ENCODE data around the gene TMEM145. TPM values are rescaled to one million over a fixed set of nuclear protein-coding genes. Genes with fewer than 3 reads are reported as not detected.

TMEM145 gene
- total RNA-seq, 1 experiment from 2014 or later = 4.9 TPM

DNA sequence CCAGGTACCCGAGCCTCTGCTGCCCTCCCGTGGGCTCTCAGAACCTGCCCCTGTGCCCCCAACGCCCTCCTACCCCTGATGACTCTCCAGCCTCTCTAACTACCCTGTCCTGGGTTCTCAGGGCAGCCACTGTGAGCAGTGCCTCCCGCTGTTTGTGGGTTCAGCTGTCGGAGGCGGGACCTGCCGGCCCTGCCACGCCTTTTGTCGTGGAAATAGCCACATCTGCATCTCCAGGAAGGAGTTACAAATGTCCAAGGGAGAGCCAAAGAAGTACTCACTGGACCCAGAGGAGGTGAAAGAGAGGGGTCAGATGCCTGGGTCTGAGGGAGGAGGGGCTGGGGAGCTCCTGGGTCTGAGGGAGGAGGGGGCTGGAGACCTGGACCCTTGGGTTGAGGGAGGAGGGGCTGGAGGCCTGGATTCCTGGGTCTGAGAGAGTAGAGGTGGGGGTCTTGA, 57.0 kb downstream of the TMEM145 start:
- no peaks in the 10 kb centered on the region for H3K27me3 ChIP-seq (replicated peaks; ENCODE audit: insufficient read depth, low read depth, low read length, poor library complexity)
- no peak overlapping the region for H3K27ac ChIP-seq (ENCODE audit: low read depth, low read length, poor library complexity, severe bottlenecking)
- no TSS peak for BruUV-seq (replicated peaks)
- no peaks in the 10 kb centered on the region for H3K36me3 ChIP-seq (ENCODE audit: insufficient read depth, low read length, poor library complexity, severe bottlenecking)
- TF ChIP-seq, protein P1, sequence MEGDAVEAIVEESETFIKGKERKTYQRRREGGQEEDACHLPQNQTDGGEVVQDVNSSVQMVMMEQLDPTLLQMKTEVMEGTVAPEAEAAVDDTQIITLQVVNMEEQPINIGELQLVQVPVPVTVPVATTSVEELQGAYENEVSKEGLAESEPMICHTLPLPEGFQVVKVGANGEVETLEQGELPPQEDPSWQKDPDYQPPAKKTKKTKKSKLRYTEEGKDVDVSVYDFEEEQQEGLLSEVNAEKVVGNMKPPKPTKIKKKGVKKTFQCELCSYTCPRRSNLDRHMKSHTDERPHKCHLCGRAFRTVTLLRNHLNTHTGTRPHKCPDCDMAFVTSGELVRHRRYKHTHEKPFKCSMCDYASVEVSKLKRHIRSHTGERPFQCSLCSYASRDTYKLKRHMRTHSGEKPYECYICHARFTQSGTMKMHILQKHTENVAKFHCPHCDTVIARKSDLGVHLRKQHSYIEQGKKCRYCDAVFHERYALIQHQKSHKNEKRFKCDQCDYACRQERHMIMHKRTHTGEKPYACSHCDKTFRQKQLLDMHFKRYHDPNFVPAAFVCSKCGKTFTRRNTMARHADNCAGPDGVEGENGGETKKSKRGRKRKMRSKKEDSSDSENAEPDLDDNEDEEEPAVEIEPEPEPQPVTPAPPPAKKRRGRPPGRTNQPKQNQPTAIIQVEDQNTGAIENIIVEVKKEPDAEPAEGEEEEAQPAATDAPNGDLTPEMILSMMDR (conservative IDR thresholded peaks at IDR 0.05; ENCODE audit: low read depth, low read length) = no peak
- TF ChIP-seq EZH2 (IDR thresholded peaks at IDR 0.05; ENCODE audit: borderline replicate concordance, low read depth, low read length, poor library complexity, severe bottlenecking) = no peak
- ChIA-PET POLR2A (ENCODE audit: low non-redundant PET) (no interaction called here), CTCF (no interaction called here)
- no peaks in the 10 kb centered on the region for H3K4me1 ChIP-seq (ENCODE audit: insufficient read depth, low read length, poor library complexity, severe bottlenecking)
- intact Hi-C loops (cut with micrococcal nuclease; ENCODE audit: unreplicated experiment) = no loop called here
- H3K9me3 ChIP-seq (ENCODE audit: low read depth, low read length, poor library complexity, severe bottlenecking) = no peaks in the 10 kb centered on the region
- DNase-seq (ENCODE audit: low spot score) = no peak
- H3K4me3 ChIP-seq (ENCODE audit: low read depth, low read length, poor library complexity, severe bottlenecking) = no peak overlapping the region

DNA sequence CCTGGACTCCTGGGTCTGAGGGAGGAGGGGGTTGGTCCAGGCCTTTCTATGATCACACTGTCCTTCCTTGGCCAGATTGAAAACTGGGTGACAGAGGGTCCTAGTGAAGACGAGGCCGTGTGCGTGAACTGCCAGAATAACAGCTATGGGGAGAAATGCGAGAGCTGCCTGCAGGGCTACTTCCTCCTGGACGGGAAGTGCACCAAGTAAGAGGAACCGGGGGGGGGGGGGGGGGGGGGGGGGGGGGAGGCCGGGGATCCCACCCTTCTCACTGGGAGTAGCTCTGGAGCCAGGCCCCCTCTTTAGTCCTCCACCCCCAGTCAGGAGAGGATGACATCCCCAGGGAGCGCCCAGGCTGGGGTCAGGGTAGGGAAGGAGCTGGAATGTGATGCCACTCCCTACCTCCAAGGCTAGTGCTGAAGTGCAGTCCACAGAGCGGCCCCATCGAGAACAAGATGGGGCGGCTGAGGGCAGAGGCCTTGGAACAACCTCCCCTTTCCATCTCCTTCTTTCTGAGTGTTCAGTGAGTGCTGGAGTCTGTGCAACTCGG, 57.6 kb downstream of the TMEM145 start:
- intact Hi-C loops (cut with micrococcal nuclease; ENCODE audit: unreplicated experiment) = no loop called here
- CTCF ChIA-PET = no interaction called here
- H3K9me3 ChIP-seq (ENCODE audit: low read depth, low read length, poor library complexity, severe bottlenecking) = no peaks in the 10 kb centered on the region
- H3K27me3 ChIP-seq (replicated peaks; ENCODE audit: insufficient read depth, low read depth, low read length, poor library complexity) = no peaks in the 10 kb centered on the region
- TF ChIP-seq, protein P1 (conservative IDR thresholded peaks at IDR 0.05; ENCODE audit: low read depth, low read length) = no peak
- TF ChIP-seq EZH2 (IDR thresholded peaks at IDR 0.05; ENCODE audit: borderline replicate concordance, low read depth, low read length, poor library complexity, severe bottlenecking) = no peak
- no TSS peak for BruUV-seq (replicated peaks)
- no peaks in the 10 kb centered on the region for H3K4me1 ChIP-seq (ENCODE audit: insufficient read depth, low read length, poor library complexity, severe bottlenecking)
- H3K27ac ChIP-seq (ENCODE audit: low read depth, low read length, poor library complexity, severe bottlenecking) = no peak overlapping the region
- H3K36me3 ChIP-seq (ENCODE audit: insufficient read depth, low read length, poor library complexity, severe bottlenecking) = no peaks in the 10 kb centered on the region
- no peak for DNase-seq (ENCODE audit: low spot score)
- POLR2A ChIA-PET (ENCODE audit: low non-redundant PET) = no interaction called here
- H3K4me3 ChIP-seq (ENCODE audit: low read depth, low read length, poor library complexity, severe bottlenecking) = no peak overlapping the region

Small RNA genes within 50 kb of the gene (microRNA-seq; reads per million reads assigned to microRNA genes)
- not detected for gene MIR8077

Other genes with a start within 250 kb of the TMEM145 start
- gene GRIK5, start 243.1 kb upstream of the TMEM145 start, total RNA-seq (2021) = 21.2 and 24.0 TPM in 2 replicates
- 24.3 and 27.5 TPM in 2 replicates for gene ZNF574, start 237.1 kb upstream of the TMEM145 start, total RNA-seq (2021)
- 2.2 and 2.5 TPM in 2 replicates for gene POU2F2, start 180.9 kb upstream of the TMEM145 start, total RNA-seq (2021)
- gene DEDD2, start 95.6 kb upstream of the TMEM145 start, total RNA-seq (2021) = 32.1 and 35.2 TPM in 2 replicates
- gene ZNF526, start 93.0 kb upstream of the TMEM145 start, total RNA-seq (2021) = 17.4 and 21.3 TPM in 2 replicates
- gene GSK3A, start 70.7 kb upstream of the TMEM145 start, total RNA-seq (2021) = 67.8 and 70.1 TPM in 2 replicates
- 149 and 164 TPM in 2 replicates for gene ERF, start 58.2 kb upstream of the TMEM145 start, total RNA-seq (2021)
- gene CIC, start 44.1 kb upstream of the TMEM145 start, total RNA-seq (2021) = 75.8 and 80.3 TPM in 2 replicates
- gene PRR19, start 11.2 kb upstream of the TMEM145 start, total RNA-seq (2021) = 2.5 and 3.6 TPM in 2 replicates
- 151 and 166 TPM in 2 replicates for gene PAFAH1B3, start 10.7 kb upstream of the TMEM145 start, total RNA-seq (2021)
- gene MEGF8, start 12.3 kb downstream of the TMEM145 start, total RNA-seq (2021) = 28.5 and 33.6 TPM in 2 replicates
- not detected in 2 replicates for gene CNFN, start 77.0 kb downstream of the TMEM145 start, total RNA-seq (2021)
- 6.8 and 7.6 TPM in 2 replicates for gene LIPE, start 114.1 kb downstream of the TMEM145 start, total RNA-seq (2021)
- not detected in 2 replicates for gene CXCL17, start 129.6 kb downstream of the TMEM145 start, total RNA-seq (2021)
- 0.22 and 0.64 TPM in 2 replicates for gene CEACAM1, start 215.2 kb downstream of the TMEM145 start, total RNA-seq (2021)

All from A673 (cell line).